Karpas-422 (cell line): Measurements from ENCODE around the gene NR5A1. TPM values are rescaled to one million over a fixed set of nuclear protein-coding genes. Genes with fewer than 3 reads are reported as not detected.
A peak's percentile ranks its signal among the peaks of the same experiment; 100 is the strongest.

ENCODE experiments used
- DNase-seq: peaks from one replicate; pipeline ENCODE4 v3.0.0-alpha.2; 2015
- H2AFZ ChIP-seq: fragments of 200-600 bp; sonication (generic); 2 replicates; pipeline ENCODE4 v1.6.1; 2014; ENCODE audit warnings: antibody characterized with exemption, low read length, mixed read lengths
- H3K27ac ChIP-seq: fragments of 200-600 bp; sonication (generic); 2 replicates; pipeline ENCODE4 v1.5.1; 2014; ENCODE audit warnings: mild to moderate bottlenecking, low read length, moderate library complexity
- H3K27me3 ChIP-seq: fragments of 200-600 bp; sonication (generic); 2 replicates; pipeline ENCODE4 v1.6.1; 2014; ENCODE audit warnings: low read length, mixed read lengths
- H3K36me3 ChIP-seq: fragments of 200-600 bp; sonication (generic); 2 replicates; pipeline ENCODE4 v1.6.1; 2014; ENCODE audit warnings: low read length, mixed read lengths; ENCODE audit not compliant: insufficient read depth
- H3K4me1 ChIP-seq: fragments of 200-600 bp; sonication (generic); 2 replicates; pipeline ENCODE4 v1.6.1; 2014; ENCODE audit warnings: mild to moderate bottlenecking, low read length, mixed read lengths
- H3K4me2 ChIP-seq: fragments of 200-600 bp; sonication (generic); 2 replicates; pipeline ENCODE4 v1.6.1; 2014; ENCODE audit warnings: low read length, low read depth, mild to moderate bottlenecking; ENCODE audit not compliant: poor library complexity, severe bottlenecking
- H3K4me3 ChIP-seq: fragments of 200-600 bp; sonication (generic); 2 replicates; pipeline ENCODE4 v1.5.1; 2014; ENCODE audit warnings: mild to moderate bottlenecking, antibody characterized with exemption, low read length, mixed read lengths
- H3K79me2 ChIP-seq: fragments of 200-600 bp; sonication (generic); 2 replicates; pipeline ENCODE4 v1.6.1; 2014; ENCODE audit warnings: mild to moderate bottlenecking, low read length, mixed read lengths
- H3K9ac ChIP-seq: fragments of 200-600 bp; sonication (generic); 2 replicates; pipeline ENCODE4 v1.6.0; 2014; ENCODE audit warnings: low read length
- H3K9me2 ChIP-seq: fragments of 200-600 bp; sonication (generic), shearing (Covaris generic); replicated peaks from 2 replicates; pipeline ENCODE4 v1.6.0; 2014; ENCODE audit warnings: mild to moderate bottlenecking, low read length, moderate library complexity; ENCODE audit not compliant: insufficient read depth
- H3K9me3 ChIP-seq: fragments of 300-700, 200-600 bp; sonication (generic); 2 replicates; pipeline ENCODE4 v1.6.1; 2014; ENCODE audit warnings: low read length, mixed read lengths
- H4K20me1 ChIP-seq: fragments of 200-600 bp; sonication (generic); 2 replicates; pipeline ENCODE4 v1.6.1; 2014; ENCODE audit warnings: mild to moderate bottlenecking, antibody characterized with exemption, low read length, low read depth; ENCODE audit not compliant: insufficient read depth
- total RNA-seq: library from RNA; depleted of rRNA; stranded (reverse); fragments of >200 nt; shearing (Covaris generic); gene quantifications from 2 replicates; pipeline ENCODE4 v1.2.3, GENCODE V29; 2014; ENCODE audit warnings: low replicate concordance

NR5A1 gene
- total RNA-seq, 1 experiment from 2014 or later: not detected

DNA sequence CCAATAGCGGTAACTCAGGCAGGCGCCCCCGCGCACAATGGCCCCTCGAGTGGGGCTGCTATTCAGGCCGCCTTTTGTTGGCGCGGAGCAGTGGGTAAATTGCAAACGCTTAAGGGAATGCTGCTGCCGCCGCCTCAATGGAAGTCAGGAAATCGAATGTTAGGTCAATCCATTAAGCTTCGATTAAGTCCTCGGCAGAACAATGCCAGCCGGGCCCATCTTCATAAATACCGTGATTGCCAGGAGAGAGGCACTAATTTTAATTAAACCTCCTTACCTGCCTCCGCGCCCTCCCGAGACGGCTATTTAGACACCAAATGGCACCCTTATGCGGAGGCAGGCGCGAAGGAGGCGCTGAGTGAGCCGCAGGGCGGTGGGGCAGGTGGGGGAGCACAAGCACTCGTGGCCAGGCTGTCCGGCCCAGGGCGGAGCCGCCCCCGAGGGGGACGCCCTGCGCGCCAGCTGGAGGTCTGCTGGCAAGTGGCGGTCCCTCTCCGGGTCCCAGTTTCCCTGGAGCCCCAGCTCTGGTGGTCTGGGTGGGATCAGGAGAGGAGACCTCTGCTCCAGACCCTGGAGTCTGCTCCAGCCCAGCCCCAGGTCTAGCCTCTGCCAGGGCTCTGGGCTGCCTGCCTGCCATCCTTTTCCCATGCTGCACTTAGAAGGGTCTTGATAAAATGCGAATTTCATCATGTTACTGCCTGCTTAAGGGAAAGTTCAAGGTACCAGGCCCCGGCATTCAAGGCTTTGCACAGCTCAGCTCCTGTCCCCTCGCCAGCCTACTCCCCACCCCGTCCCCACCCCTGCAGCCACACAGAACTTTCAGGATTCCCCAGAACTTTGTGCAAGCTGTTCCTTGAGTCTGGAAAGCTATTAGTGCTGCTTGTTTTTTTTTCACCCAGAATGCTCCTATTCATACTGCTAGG is 19.7 kb downstream of the NR5A1 start:
- no peaks in the 10 kb centered on the region for H3K79me2 ChIP-seq
- no peak overlapping the region for H3K9ac ChIP-seq
- no peak for DNase-seq
- H3K4me1 ChIP-seq: no peaks in the 10 kb centered on the region
- H3K9me3 ChIP-seq: no peaks in the 10 kb centered on the region
- no peaks in the 10 kb centered on the region for H4K20me1 ChIP-seq
- no peak overlapping the region for H3K27ac ChIP-seq
- H3K4me2 ChIP-seq: no peak overlapping the region
- no peak overlapping the region for H3K4me3 ChIP-seq
- no peaks in the 10 kb centered on the region for H3K36me3 ChIP-seq
- no peaks in the 10 kb centered on the region for H3K9me2 ChIP-seq
- H3K27me3 ChIP-seq: no peaks in the 10 kb centered on the region
- no peak overlapping the region for H2AFZ ChIP-seq

DNA sequence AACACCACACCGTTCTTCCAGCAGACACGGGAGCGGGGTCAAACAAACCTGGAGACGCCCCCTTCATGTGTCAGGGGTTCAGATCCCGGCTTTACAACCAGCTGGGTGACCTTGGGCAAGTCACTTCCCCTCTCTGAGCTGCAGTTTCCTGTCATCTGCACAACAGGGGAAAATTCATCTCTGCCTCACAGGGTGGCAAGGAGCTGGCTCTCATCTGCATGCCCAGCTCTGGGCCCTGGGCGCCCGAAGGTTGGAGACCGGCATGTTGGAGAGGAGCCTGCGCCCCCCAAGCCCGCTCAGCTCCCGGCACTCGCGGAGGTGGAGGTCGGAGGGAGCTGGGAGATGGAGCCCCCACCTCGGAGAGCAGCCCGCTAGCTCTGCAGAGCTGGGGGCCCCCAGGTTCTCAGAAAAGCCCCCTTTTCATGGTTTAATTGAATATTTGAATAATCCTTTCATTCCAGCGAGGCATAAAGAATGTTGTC is 20.4 kb downstream of the NR5A1 start:
- Histone ChIP-seq H3K27me3 (no peaks in the 10 kb centered on the region), H3K79me2 (no peaks in the 10 kb centered on the region), H2AFZ (no peak overlapping the region)

GRCh38 chr9:124485936-124486335 is 21.3 kb downstream of the NR5A1 start:
- Histone ChIP-seq H3K36me3 (no peaks in the 10 kb centered on the region), H3K9me2 (no peaks in the 10 kb centered on the region), H2AFZ (no peak overlapping the region), H3K27me3 (no peaks in the 10 kb centered on the region), H3K4me3 (no peak overlapping the region), H3K27ac (no peak overlapping the region), H3K79me2 (no peaks in the 10 kb centered on the region), H3K9me3 (no peaks in the 10 kb centered on the region), H3K4me1 (no peaks in the 10 kb centered on the region), H3K9ac (no peak overlapping the region), H3K4me2 (no peak overlapping the region), H4K20me1 (no peaks in the 10 kb centered on the region)
- no peak for DNase-seq

More for the DNA sequence above, 20.4 kb downstream of the NR5A1 start:
- Histone ChIP-seq H3K4me2 (no peak overlapping the region), H3K4me3 (no peak overlapping the region), H3K4me1 (no peaks in the 10 kb centered on the region), H3K27ac (no peak overlapping the region), H3K9me2 (no peaks in the 10 kb centered on the region), H3K36me3 (no peaks in the 10 kb centered on the region), H3K9me3 (no peaks in the 10 kb centered on the region), H3K9ac (no peak overlapping the region), H4K20me1 (no peaks in the 10 kb centered on the region)
- DNase-seq: no peak

- H2AFZ ChIP-seq: no peak overlapping the region
- DNase-seq: no peak
These were observed 22.0 kb downstream of the NR5A1 start for GRCh38 chr9:124485201-124485600.

DNA sequence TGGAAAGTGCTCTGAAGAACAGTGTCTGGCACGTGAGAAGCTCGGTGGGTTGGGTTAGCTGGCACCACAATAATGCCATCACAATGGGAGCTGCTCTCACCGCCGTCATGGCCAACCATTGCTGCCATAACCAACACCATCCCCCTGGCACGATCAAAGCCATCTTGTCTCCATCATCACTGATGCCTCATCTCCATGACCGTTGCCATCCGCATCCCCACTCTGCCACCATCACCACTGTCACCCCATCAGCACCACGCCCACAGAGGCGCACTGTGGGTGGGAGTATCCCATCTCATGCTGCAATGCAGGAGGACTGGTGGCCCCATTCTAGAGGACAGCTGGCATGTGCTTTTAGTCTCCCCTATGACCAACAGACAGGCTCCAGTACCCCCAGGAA is 23.7 kb downstream of the NR5A1 start:
- Histone ChIP-seq H3K9me3 (no peaks in the 10 kb centered on the region), H4K20me1 (no peaks in the 10 kb centered on the region), H3K4me2 (no peak overlapping the region), H3K4me3 (no peak overlapping the region), H3K27ac (no peak overlapping the region), H3K9ac (no peak overlapping the region), H2AFZ (no peak overlapping the region), H3K9me2 (no peaks in the 10 kb centered on the region), H3K36me3 (no peaks in the 10 kb centered on the region), H3K27me3 (no peaks in the 10 kb centered on the region), H3K4me1 (peaks cover 7% of the 10 kb centered on the region), H3K79me2 (no peaks in the 10 kb centered on the region)
- no peak for DNase-seq

More at GRCh38 chr9:124485201-124485600, 22.0 kb downstream of the NR5A1 start:
- no peak overlapping the region for H3K9ac ChIP-seq
- H3K27me3 ChIP-seq: no peaks in the 10 kb centered on the region
- no peaks in the 10 kb centered on the region for H3K79me2 ChIP-seq
- no peaks in the 10 kb centered on the region for H4K20me1 ChIP-seq
- H3K27ac ChIP-seq: no peak overlapping the region
- H3K4me3 ChIP-seq: no peak overlapping the region
- no peaks in the 10 kb centered on the region for H3K9me2 ChIP-seq
- no peaks in the 10 kb centered on the region for H3K36me3 ChIP-seq
- no peaks in the 10 kb centered on the region for H3K9me3 ChIP-seq
- H3K4me1 ChIP-seq: peaks cover 3% of the 10 kb centered on the region
- H3K4me2 ChIP-seq: no peak overlapping the region

- Histone ChIP-seq H3K9me2 (no peaks in the 10 kb centered on the region), H2AFZ (no peak overlapping the region), H3K4me3 (no peak overlapping the region), H3K27ac (no peak overlapping the region), H3K27me3 (no peaks in the 10 kb centered on the region), H3K79me2 (no peaks in the 10 kb centered on the region), H3K4me2 (no peak overlapping the region), H3K9ac (no peak overlapping the region), H3K36me3 (no peaks in the 10 kb centered on the region), H3K9me3 (no peaks in the 10 kb centered on the region), H4K20me1 (no peaks in the 10 kb centered on the region), H3K4me1 (peaks cover 7% of the 10 kb centered on the region)
- DNase-seq: peak; percentile 57
These were observed 24.7 kb downstream of the NR5A1 start for GRCh38 chr9:124482431-124483031.

DNA sequence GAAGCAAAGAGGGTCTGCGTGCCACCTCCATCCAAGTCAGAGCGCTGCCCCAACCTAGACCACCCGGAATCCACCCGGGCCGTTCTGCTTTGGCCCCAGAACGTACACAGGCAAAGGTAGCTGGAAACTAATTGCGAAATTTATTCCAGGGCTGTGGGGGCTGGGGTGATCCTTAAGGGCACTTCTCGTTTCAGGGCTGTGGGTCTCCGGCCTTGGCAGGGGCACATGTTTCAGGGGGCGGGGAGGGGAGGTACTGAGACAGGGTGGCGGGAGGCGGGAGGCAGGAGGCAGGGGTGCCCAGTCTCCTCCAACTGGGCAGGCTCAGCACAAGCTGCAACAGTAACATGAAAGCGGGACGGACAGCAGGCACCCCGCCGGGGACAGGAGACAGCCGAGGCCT is 26.1 kb downstream of the NR5A1 start:
- H3K79me2 ChIP-seq: no peaks in the 10 kb centered on the region
- H3K4me3 ChIP-seq: no peak overlapping the region
- no peak overlapping the region for H2AFZ ChIP-seq
- no peaks in the 10 kb centered on the region for H3K9me3 ChIP-seq
- no peaks in the 10 kb centered on the region for H3K9me2 ChIP-seq
- H3K27ac ChIP-seq: no peak overlapping the region
- no peak overlapping the region for H3K4me2 ChIP-seq
- no peaks in the 10 kb centered on the region; the same call in 1 of the 2 replicates for H4K20me1 ChIP-seq
- H3K9ac ChIP-seq: no peak overlapping the region
- no peaks in the 10 kb centered on the region for H3K27me3 ChIP-seq
- peaks cover 11% of the 10 kb centered on the region for H3K4me1 ChIP-seq
- no peak for DNase-seq
- no peaks in the 10 kb centered on the region for H3K36me3 ChIP-seq

GRCh38 chr9:124480621-124480981 is 26.6 kb downstream of the NR5A1 start:
- Histone ChIP-seq H3K4me1 (peaks cover 15% of the 10 kb centered on the region), H4K20me1 (no peaks in the 10 kb centered on the region; the same call in 1 of the 2 replicates), H3K36me3 (no peaks in the 10 kb centered on the region), H3K4me2 (no peak overlapping the region), H3K9me3 (no peaks in the 10 kb centered on the region), H2AFZ (peak overlapping the region; percentile 27; the same call in 1 of the 2 replicates), H3K27ac (no peak overlapping the region), H3K9me2 (no peaks in the 10 kb centered on the region), H3K79me2 (no peaks in the 10 kb centered on the region), H3K9ac (no peak overlapping the region), H3K27me3 (no peaks in the 10 kb centered on the region), H3K4me3 (no peak overlapping the region)
- DNase-seq: peak; percentile 84
